ENCODE data around the gene COBLL1. TPM values are rescaled to one million over a fixed set of nuclear protein-coding genes. Genes with fewer than 3 reads are reported as not detected.
A peak's percentile ranks its signal among the peaks of the same experiment; 100 is the strongest.
"Not testable (repeated sequence)": the region's sequence is repeated elsewhere in the genome, so short reads cannot be mapped to it uniquely, and the experiment has no call there.

The COBLL1 gene
- total RNA-seq, 4 donors from 2014 or later, result 41.4 to 66.0 (median 61.9) TPM

DNA sequence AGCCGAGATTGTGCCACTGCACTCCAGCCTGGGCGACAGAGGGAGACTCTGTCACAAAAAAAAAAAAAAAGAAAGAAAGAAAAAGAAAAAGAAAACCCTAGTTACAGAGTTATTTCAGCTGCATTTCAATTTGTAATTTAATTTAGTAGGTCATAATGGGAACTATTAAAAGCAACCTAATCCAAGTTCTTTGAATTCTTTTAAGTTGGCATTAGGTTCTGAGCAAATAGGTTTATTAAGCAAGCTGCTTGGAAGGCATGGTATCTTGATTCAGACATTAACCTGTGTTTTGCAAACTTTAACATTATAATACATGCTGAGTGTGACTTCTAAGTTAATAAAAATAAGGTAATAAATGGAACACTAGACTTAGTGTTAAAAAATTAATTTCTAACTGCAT, 29.8 kb upstream of the COBLL1 start:
- TF ChIP-seq POLR2AphosphoS5 (IDR thresholded peaks at IDR 0.05) (no peak), CTCF (IDR thresholded peaks at IDR 0.05) (no peak), POLR2A (IDR thresholded peaks at IDR 0.05; ENCODE audit: low read depth) (no peak), EP300 (IDR thresholded peaks at IDR 0.05) (no peak)
- intact Hi-C loops (cut with DNase I), result no loop called here
- 70% methylated on average over 2 of the region's 2 CpGs for WGBS

DNA sequence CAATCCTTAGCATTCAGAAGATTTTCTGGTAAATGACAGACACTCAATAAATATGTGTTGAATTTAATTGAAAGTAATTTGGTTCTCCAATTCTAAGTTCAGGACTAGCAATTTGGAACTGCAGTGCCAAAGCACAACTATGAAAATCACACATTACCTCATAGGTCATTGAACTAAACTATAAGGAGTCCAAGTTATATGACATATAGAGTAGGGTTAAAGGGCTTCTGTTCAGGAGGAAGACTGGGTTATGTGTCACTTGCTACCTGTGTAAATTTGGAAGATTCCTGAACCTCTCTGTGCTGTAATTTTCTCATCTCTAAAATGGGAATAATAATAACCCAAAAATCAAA, 27.8 kb upstream of the COBLL1 start:
- H3K27me3 ChIP-seq, result no peaks in the 10 kb centered on the region
- TF ChIP-seq CTCF (IDR thresholded peaks at IDR 0.05), result no peak
- TF ChIP-seq EP300 (IDR thresholded peaks at IDR 0.05), result no peak
- no peak for TF ChIP-seq POLR2A (IDR thresholded peaks at IDR 0.05; ENCODE audit: low read depth)
- no peak for TF ChIP-seq POLR2AphosphoS5 (IDR thresholded peaks at IDR 0.05)
- no peaks in the 10 kb centered on the region for H3K9me3 ChIP-seq
- H3K4me1 ChIP-seq, result peaks cover 0 to 15% (median 0%) of the 10 kb centered on the region in 4 donors
- no peaks in the 10 kb centered on the region for H3K36me3 ChIP-seq
- no peak for DNase-seq (ENCODE audit: extremely low spot score)
- no peak overlapping the region for H3K4me3 ChIP-seq
- intact Hi-C loops (cut with DNase I), result no loop called here
- no peak overlapping the region for H3K27ac ChIP-seq (replicated peaks in 1 of 4)

More for the DNA sequence above, 29.8 kb upstream of the COBLL1 start:
- no peak overlapping the region for H3K4me3 ChIP-seq
- no peaks in the 10 kb centered on the region for H3K9me3 ChIP-seq
- no peaks in the 10 kb centered on the region for H3K36me3 ChIP-seq
- H3K27me3 ChIP-seq, result no peaks in the 10 kb centered on the region
- H3K27ac ChIP-seq (replicated peaks in 1 of 4), result peak overlapping the region in 1 of 4 donors; percentile 35
- H3K4me1 ChIP-seq, result peaks cover 0 to 15% (median 0%) of the 10 kb centered on the region in 4 donors
- DNase-seq (ENCODE audit: extremely low spot score), result no peak

GRCh38 chr2:164868563-164869419, 27.2 kb upstream of the COBLL1 start:
- no peaks in the 10 kb centered on the region for H3K27me3 ChIP-seq
- DNase-seq (ENCODE audit: extremely low spot score), result no peak
- intact Hi-C loops (cut with DNase I), result no loop called here
- H3K36me3 ChIP-seq, result no peaks in the 10 kb centered on the region
- no peaks in the 10 kb centered on the region for H3K9me3 ChIP-seq
- peaks cover 0 to 15% (median 0%) of the 10 kb centered on the region in 4 donors for H3K4me1 ChIP-seq
- 93% methylated on average over 5 of the region's 5 CpGs for WGBS
- H3K4me3 ChIP-seq, result no peak overlapping the region
- no peak overlapping the region for H3K27ac ChIP-seq (replicated peaks in 1 of 4)
- TF ChIP-seq EP300 (IDR thresholded peaks at IDR 0.05) (no peak), CTCF (IDR thresholded peaks at IDR 0.05) (no peak), POLR2A (IDR thresholded peaks at IDR 0.05; ENCODE audit: low read depth) (no peak), POLR2AphosphoS5 (IDR thresholded peaks at IDR 0.05) (no peak)

DNA sequence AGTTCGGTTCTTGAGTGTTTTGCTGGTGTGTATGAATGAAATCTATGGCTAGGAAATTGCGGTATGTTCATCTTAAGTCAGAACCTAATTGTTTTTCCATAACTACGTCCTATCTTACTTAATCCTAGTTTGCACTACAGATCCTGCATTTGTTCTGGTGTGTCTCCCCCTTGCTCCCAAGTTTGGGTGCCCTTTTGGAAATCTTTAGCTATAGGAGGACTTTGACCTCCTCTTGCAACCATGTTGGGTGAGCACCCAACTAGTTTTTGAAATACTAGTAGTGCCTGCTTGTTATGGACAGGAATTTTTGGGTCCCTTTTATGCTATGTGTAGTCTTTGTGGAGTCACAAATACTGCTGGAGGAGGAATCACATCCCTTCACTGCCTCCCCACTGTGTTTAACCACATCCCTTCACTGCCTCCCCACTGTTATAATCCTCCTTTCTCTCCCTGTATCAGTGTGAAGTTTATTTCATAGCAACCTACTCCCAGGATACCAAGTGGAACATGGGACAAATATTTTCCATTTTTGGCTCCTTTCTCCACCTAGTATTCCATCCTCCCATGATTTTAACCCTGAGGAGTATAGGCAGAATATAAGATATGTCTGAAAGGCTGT, 26.3 kb upstream of the COBLL1 start:
- Histone ChIP-seq H3K9me3 (no peaks in the 10 kb centered on the region), H3K4me3 (no peak overlapping the region), H3K36me3 (no peaks in the 10 kb centered on the region), H3K27me3 (no peaks in the 10 kb centered on the region), H3K27ac (replicated peaks in 1 of 4) (no peak overlapping the region), H3K4me1 (peaks cover 0 to 15% (median 0%) of the 10 kb centered on the region in 4 donors)
- intact Hi-C loops (cut with DNase I), result no loop called here
- TF ChIP-seq CTCF (IDR thresholded peaks at IDR 0.05), result no peak
- TF ChIP-seq POLR2AphosphoS5 (IDR thresholded peaks at IDR 0.05), result no peak
- TF ChIP-seq EP300 (IDR thresholded peaks at IDR 0.05), result no peak
- no peak for TF ChIP-seq POLR2A (IDR thresholded peaks at IDR 0.05; ENCODE audit: low read depth)
- no peak for DNase-seq (ENCODE audit: extremely low spot score)
- WGBS, result 85% methylated on average over 3 of the region's 3 CpGs

DNA sequence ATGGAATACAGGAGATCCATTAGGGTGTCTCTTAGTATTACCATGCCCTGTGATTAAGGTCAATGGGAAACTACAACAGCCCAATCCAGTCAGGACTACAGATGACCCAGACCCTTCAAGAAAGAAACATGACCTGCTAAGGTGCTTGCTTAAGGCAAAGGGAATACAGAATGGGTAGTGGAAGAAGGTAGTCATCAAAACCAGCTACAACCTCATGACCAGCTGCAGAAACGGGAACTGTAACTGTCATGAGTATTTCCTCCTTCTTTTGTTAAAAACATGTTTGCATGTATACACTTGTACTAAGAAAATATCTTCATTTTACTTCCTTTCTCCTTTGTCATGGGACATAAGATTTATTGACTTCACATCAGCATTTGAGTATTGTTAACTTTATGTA, 24.8 kb upstream of the COBLL1 start:
- intact Hi-C loops (cut with DNase I); H3K4me1 ChIP-seq: not testable (repeated sequence)
- 86% methylated on average over 1 of the region's 1 CpG for WGBS

More for the DNA sequence above, 24.8 kb upstream of the COBLL1 start:
- H3K27ac ChIP-seq (replicated peaks in 1 of 4); H3K27me3 ChIP-seq; H3K9me3 ChIP-seq; DNase-seq (ENCODE audit: extremely low spot score); H3K4me3 ChIP-seq; H3K36me3 ChIP-seq: not testable (repeated sequence)
